B cell (primary cell): ENCODE measurements around the gene BMP7. TPM values are rescaled to one million over a fixed set of nuclear protein-coding genes. Genes with fewer than 3 reads are reported as not detected.

Experiments
- ATAC-seq: fragments of 200-7000 bp; cut with Tn5 transposase; one replicate; pipeline ENCODE4 v1.10.0; 2021; ENCODE audit warnings: low read depth, mild to moderate bottlenecking, moderate number of reproducible peaks, moderate library complexity
- CTCF ChIA-PET: fragments of 350-600 bp; sonication (Branson Sonifier 250); formaldehyde crosslinking; loops from one replicate; lab custom pipeline; 2021; ENCODE audit warnings: antibody characterized with exemption, inconsistent platforms; lab: Charles Lee
- POLR2A ChIA-PET: fragments of 350-600 bp; sonication (Branson Sonifier 250); formaldehyde crosslinking; loops from one replicate; lab custom pipeline; 2021; ENCODE audit warnings: antibody characterized with exemption; lab: Charles Lee
- DNase-seq: peaks from one replicate; pipeline ENCODE4 v3.0.0; 2013
- H2AFZ ChIP-seq: 2 replicates; pipeline ENCODE4 v1.6.1; 2012; ENCODE audit warnings: mild to moderate bottlenecking, low read depth, low read length; ENCODE audit not compliant: insufficient read depth, poor library complexity, severe bottlenecking
- H3K27ac ChIP-seq, 2 donors: 1 replicate in 1 of 2; 2 replicates in 1 of 2; pipeline ENCODE4 v1.5.1; 2012 to 2013; ENCODE audit warnings: low read length in 2 of 2, mild to moderate bottlenecking in 2 of 2, moderate library complexity in 1 of 2
- H3K27me3 ChIP-seq, 4 experiments: fragments of 200-600 bp in 1 of 4; sonication (generic) in 1 of 4; replicated peaks in 1 of 4; 1 replicate in 2 of 4; 2 replicates in 2 of 4; pipeline versions ENCODE4 v1.6.1 to v1.7.0; 2013 to 2016; ENCODE audit warnings: low read length in 3 of 4, mild to moderate bottlenecking in 2 of 4, mixed read lengths in 1 of 4, moderate library complexity in 1 of 4; ENCODE audit not compliant: insufficient read depth in 4 of 4, control insufficient read depth in 3 of 4; ENCODE audit errors: control extremely low read depth in 1 of 4
- H3K36me3 ChIP-seq, 2 experiments: replicated peaks in 1 of 2; 1 replicate in 1 of 2; 2 replicates in 1 of 2; pipeline versions ENCODE4 v1.6.1 to v1.7.1; 2013; ENCODE audit warnings: low read length in 1 of 2; ENCODE audit not compliant: insufficient read depth in 2 of 2, control insufficient read depth in 1 of 2; ENCODE audit errors: control extremely low read depth in 1 of 2, extremely low read depth in 1 of 2
- H3K4me1 ChIP-seq, 2 donors: fragments of 200-600 bp in 1 of 2; sonication (generic) in 1 of 2; 1 replicate in 1 of 2; 2 replicates in 1 of 2; pipeline versions ENCODE4 v1.5.1 to v1.6.1; 2013 to 2017; ENCODE audit warnings: low read length in 2 of 2; ENCODE audit not compliant: control insufficient read depth in 2 of 2, insufficient read depth in 2 of 2
- H3K4me2 ChIP-seq: replicated peaks from 2 replicates; pipeline ENCODE3; 2012; ENCODE audit warnings: mild to moderate bottlenecking, low read depth, low read length; ENCODE audit not compliant: poor library complexity, severe bottlenecking
- H3K4me3 ChIP-seq, 5 experiments: fragments of 200-600 bp in 1 of 5; sonication (generic) in 1 of 5; 1 replicate in 3 of 5; 2 replicates in 2 of 5; pipeline versions ENCODE4 v1.5.1 to v1.7.0; 2011 to 2016; ENCODE audit warnings: low read length in 4 of 5, mild to moderate bottlenecking in 4 of 5, low read depth in 2 of 5, control low read depth in 1 of 5, moderate library complexity in 1 of 5; ENCODE audit not compliant: insufficient read depth in 1 of 5; ENCODE audit errors: control extremely low read depth in 1 of 5, extremely low read depth in 1 of 5
- H3K79me2 ChIP-seq: fragments of 200-600 bp; sonication (generic); one replicate; pipeline ENCODE4 v1.6.0; 2016; ENCODE audit warnings: low read length; ENCODE audit not compliant: control insufficient read depth, insufficient read depth
- H3K9ac ChIP-seq: fragments of 200-600 bp; sonication (generic); 2 replicates; pipeline ENCODE4 v1.6.1; 2017; ENCODE audit warnings: mild to moderate bottlenecking, low read length, moderate library complexity
- H3K9me3 ChIP-seq, 3 donors: one replicate each; pipeline versions ENCODE4 v1.6.1 to v1.7.1; 2013; ENCODE audit warnings: low read length in 2 of 3; ENCODE audit not compliant: control insufficient read depth in 2 of 3, insufficient read depth in 1 of 3; ENCODE audit errors: control extremely low read depth in 1 of 3
- H4K20me1 ChIP-seq: 2 replicates; pipeline ENCODE4 v1.6.0; 2012; ENCODE audit warnings: mild to moderate bottlenecking, low read length; ENCODE audit not compliant: insufficient read depth, control insufficient read depth, poor library complexity, severe bottlenecking
- H3K27ac Mint-ChIP-seq: one replicate; pipeline ENCODE4 v1.8.0; 2021; ENCODE audit warnings: mixed read lengths
- H3K27me3 Mint-ChIP-seq: one replicate; pipeline ENCODE4 v1.8.0; 2021; ENCODE audit warnings: mixed read lengths
- H3K4me1 Mint-ChIP-seq: one replicate; pipeline ENCODE4 v1.8.0; 2021; ENCODE audit warnings: mixed read lengths
- H3K4me3 Mint-ChIP-seq: one replicate; pipeline ENCODE4 v1.8.0; 2021; ENCODE audit warnings: mixed read lengths
- H3K9me3 Mint-ChIP-seq: one replicate; pipeline ENCODE4 v1.8.0; 2022; ENCODE audit warnings: mixed read lengths; ENCODE audit not compliant: insufficient read depth
- CTCF ChIP-seq: fragments of 200-600 bp; IDR thresholded peaks from one replicate; pipeline ENCODE4 v1.8.0; 2022; ENCODE audit warnings: antibody characterized with exemption, mild to moderate bottlenecking
- EZH2 ChIP-seq: IDR thresholded peaks from 2 replicates; pipeline ENCODE4 v1.6.1; 2012; ENCODE audit warnings: borderline replicate concordance, low read depth, mild to moderate bottlenecking, moderate library complexity, low read length; ENCODE audit not compliant: insufficient read depth, poor library complexity, severe bottlenecking
- WGBS: methylation state at CpG from one replicate; pipeline ENCODE4 v1.1.5; 2013; ENCODE audit warnings: missing lambda C conversion rate; ENCODE audit not compliant: insufficient coverage; 5-methylcytosine and 5-hydroxymethylcytosine counted together
- intact Hi-C: fragments of 100-400 bp; cut with micrococcal nuclease; formaldehyde crosslinking; loops from one replicate; pipeline ENCODE4 v1.10.0; 2022
- polyA plus RNA-seq: library from polyadenylated mRNA; depleted of rRNA; stranded (reverse); fragments of >200 nt; gene quantifications from 2 replicates; pipeline ENCODE4 v1.2.3, GENCODE V29; 2012
- total RNA-seq, 2 donors: library from RNA; stranded (reverse); fragments of 120-200 nt in 1 of 2; gene quantifications; 1 replicate in 1 of 2; 2 replicates in 1 of 2; pipeline versions ENCODE4 v1.2.3 to v1.2.4, GENCODE V29; 2013 to 2022

Gene BMP7
- total and polyA plus RNA-seq, 2 donors (not counting 1 experiment from before 2014, with no cell fraction given) = not detected

GRCh38 chr20:57244627-57245214 lies 21.7 kb downstream of the BMP7 start:
- no peak for TF ChIP-seq CTCF
- TF ChIP-seq EZH2 = no peak
- intact Hi-C loops = no loop called here
- POLR2A ChIA-PET = no interaction called here
- Mint-ChIP-seq H3K27me3 (peaks cover 18% of the 10 kb centered on the region), H3K4me3 (no peak overlapping the region), H3K9me3 (no peaks in the 10 kb centered on the region), H3K4me1 (no peaks in the 10 kb centered on the region), H3K27ac (no peak overlapping the region)
- Histone ChIP-seq H3K27me3 (peaks cover 0 to 7% (median 0%) of the 10 kb centered on the region in 4 experiments), H3K9ac (no peak overlapping the region), H3K79me2 (no peaks in the 10 kb centered on the region), H3K4me1 (no peaks in the 10 kb centered on the region), H2AFZ (no peak overlapping the region), H3K36me3 (no peaks in the 10 kb centered on the region), H3K4me3 (no peak overlapping the region), H3K4me2 (no peak overlapping the region), H4K20me1 (no peaks in the 10 kb centered on the region), H3K9me3 (peaks cover 0 to 8% (median 0%) of the 10 kb centered on the region in 3 donors), H3K27ac (no peak overlapping the region)
- DNase-seq (no peak), ATAC-seq (no peak)
- WGBS = no CpG with 5 or more reads among the region's 3 CpGs
- CTCF ChIA-PET = interaction anchor here (1.0 kb wide), 1 partner anchor 12 kb away, joined by 4 read pairs; no protein-coding TSS in a partner anchor

GRCh38 chr20:57244221-57244585 lies 22.2 kb downstream of the BMP7 start:
- H3K4me1 ChIP-seq = no peaks in the 10 kb centered on the region
- no peak overlapping the region for H3K27ac ChIP-seq
- H3K4me3 Mint-ChIP-seq = no peak overlapping the region
- peaks cover 0 to 14% (median 0%) of the 10 kb centered on the region in 3 donors for H3K9me3 ChIP-seq
- no peak overlapping the region for H3K27ac Mint-ChIP-seq
- H3K27me3 Mint-ChIP-seq = peaks cover 14% of the 10 kb centered on the region
- intact Hi-C loops = no loop called here
- ChIA-PET POLR2A (no interaction called here), CTCF (no interaction called here)
- H4K20me1 ChIP-seq = no peaks in the 10 kb centered on the region
- TF ChIP-seq EZH2 = no peak
- TF ChIP-seq CTCF = no peak
- ATAC-seq = no peak
- H3K4me3 ChIP-seq = no peak overlapping the region
- peaks cover 0 to 7% (median 0%) of the 10 kb centered on the region in 4 experiments for H3K27me3 ChIP-seq
- no peaks in the 10 kb centered on the region for H3K79me2 ChIP-seq
- 96% methylated on average over 7 of the region's 7 CpGs for WGBS
- H3K9ac ChIP-seq = no peak overlapping the region
- H3K36me3 ChIP-seq = no peaks in the 10 kb centered on the region
- no peak for DNase-seq
- no peak overlapping the region for H2AFZ ChIP-seq
- no peaks in the 10 kb centered on the region for H3K4me1 Mint-ChIP-seq
- H3K9me3 Mint-ChIP-seq = peaks cover 2% of the 10 kb centered on the region
- no peak overlapping the region for H3K4me2 ChIP-seq
